Astrocyte of the cerebellum (primary cell): Measurements from ENCODE around the gene ZNF608.

ENCODE experiments used
- DNase-seq: peaks from one replicate; pipeline ENCODE4 v3.0.0-alpha.2; 2011; ENCODE audit warnings: low read depth
- H3K4me3 ChIP-seq: 2 replicates; pipeline ENCODE4 v1.5.1; 2011; ENCODE audit warnings: mild to moderate bottlenecking, low read depth, low read length, moderate library complexity
- CTCF ChIP-seq: IDR thresholded peaks from 2 replicates; pipeline ENCODE4 v1.5.1; 2012; ENCODE audit warnings: low read length, low read depth, moderate library complexity, mild to moderate bottlenecking; ENCODE audit errors: missing control alignments
- in situ Hi-C: cut with HindIII; loops from 2 replicates; pipeline ENCODE4 v1.10.0; 2017; ENCODE audit warnings: low sequenced_read_pairs

The ZNF608 gene

DNA sequence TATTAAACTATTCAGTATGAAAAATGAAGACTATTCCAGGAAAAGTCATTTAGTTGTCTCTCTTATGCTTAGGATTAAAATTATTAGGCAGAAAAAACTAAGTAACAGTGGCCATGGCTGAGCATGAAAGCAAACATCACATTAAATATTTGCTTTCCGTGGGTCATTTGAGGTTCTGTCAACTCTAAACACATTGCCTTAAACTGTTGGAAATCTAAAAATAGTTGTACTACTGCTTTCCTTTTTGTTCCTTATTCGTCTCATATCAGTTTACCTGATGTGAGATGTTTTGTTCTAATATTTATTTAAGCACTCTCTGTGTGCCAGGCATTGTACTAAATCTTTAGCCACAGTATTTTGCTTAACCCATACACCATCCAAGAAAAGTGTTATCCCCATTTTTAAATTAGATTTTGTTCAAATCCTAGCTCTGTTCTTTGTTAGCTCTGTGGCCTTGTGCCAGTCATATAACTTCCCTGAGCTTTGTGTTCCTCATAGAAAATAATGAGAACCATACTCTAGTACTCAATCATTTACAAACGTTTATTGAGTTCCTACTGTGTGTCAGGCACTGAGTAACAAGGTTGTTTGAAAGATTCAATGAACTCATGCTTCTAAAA lies 18.7 kb upstream of the ZNF608 start:
- no peak overlapping the region for H3K4me3 ChIP-seq
- in situ Hi-C loops: no loop called here
- DNase-seq: no peak
- no peak for TF ChIP-seq CTCF

DNA sequence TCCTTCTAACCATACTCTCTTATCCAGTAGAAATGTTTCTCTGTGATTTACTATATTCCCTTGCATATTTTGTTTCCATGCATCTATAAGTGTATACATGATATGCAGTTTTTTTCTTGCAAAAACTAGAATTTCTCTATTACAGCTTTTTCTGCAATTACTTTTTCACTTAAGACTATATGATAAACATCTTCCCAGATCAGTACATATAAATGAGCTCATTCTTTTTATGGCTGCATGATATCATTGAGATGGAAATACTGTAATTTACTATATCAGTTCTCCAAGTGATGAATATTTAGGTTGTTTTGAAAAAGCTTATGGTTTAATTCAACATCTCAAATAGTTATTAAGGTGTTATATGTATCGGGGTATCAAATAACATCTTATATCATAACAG lies 18.1 kb upstream of the ZNF608 start:
- in situ Hi-C loops: no loop called here
- DNase-seq: no peak
- TF ChIP-seq CTCF: no peak
- no peak overlapping the region for H3K4me3 ChIP-seq

GRCh38 chr5:124761010-124761409 lies 14.6 kb upstream of the ZNF608 start:
- H3K4me3 ChIP-seq: no peak overlapping the region
- TF ChIP-seq CTCF: no peak
- in situ Hi-C loops: no loop called here
- no peak for DNase-seq

- TF ChIP-seq CTCF: no peak
- no peak overlapping the region for H3K4me3 ChIP-seq
- in situ Hi-C loops: no loop called here
- no peak for DNase-seq
These were observed 14.2 kb upstream of the ZNF608 start for GRCh38 chr5:124760608-124761007.

- no peak for DNase-seq
- no peak for TF ChIP-seq CTCF
- no peak overlapping the region for H3K4me3 ChIP-seq
- in situ Hi-C loops: loop anchor here (5.0 kb wide), 1 partner anchor 47 kb away; no protein-coding TSS in a partner anchor
These were observed 9.1 kb upstream of the ZNF608 start for GRCh38 chr5:124755565-124755964.

DNA sequence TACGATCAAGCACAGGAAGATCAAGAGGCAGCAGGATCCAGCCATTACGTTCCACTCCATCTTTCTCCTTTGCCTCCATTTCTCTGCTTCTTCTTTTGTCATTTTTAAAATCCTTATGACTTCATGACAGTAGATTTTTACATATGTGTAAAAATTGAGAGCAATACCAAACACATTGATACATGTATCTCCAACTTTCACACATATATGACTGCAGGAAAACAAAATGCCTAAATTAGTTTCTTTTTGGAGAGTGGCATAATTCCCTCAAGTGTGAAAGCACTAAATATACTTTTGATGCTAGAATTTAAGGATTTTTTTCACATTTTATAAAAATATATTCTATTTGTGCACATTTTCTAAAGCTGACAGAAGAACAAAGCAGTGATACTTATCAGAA lies 8.6 kb upstream of the ZNF608 start:
- TF ChIP-seq CTCF: no peak
- in situ Hi-C loops: loop anchor here (5.0 kb wide), 1 partner anchor 47 kb away; no protein-coding TSS in a partner anchor
- no peak overlapping the region for H3K4me3 ChIP-seq
- no peak for DNase-seq
